Renal cortical epithelial cell (primary cell): ENCODE results near the gene HMGB1. TPM values are rescaled to one million over a fixed set of nuclear protein-coding genes. Genes with fewer than 3 reads are reported as not detected.

ENCODE experiments used
- DNase-seq: peaks from one replicate; pipeline ENCODE4 v3.0.0-alpha.2; 2011; ENCODE audit warnings: low read depth
- total RNA-seq: library from RNA; depleted of rRNA; stranded (reverse); fragments of >200 nt; gene quantifications from 2 replicates; pipeline ENCODE4 v1.2.3, GENCODE V29; 2014

The HMGB1 gene
- 237 and 363 TPM in 2 replicates for total RNA-seq

GRCh38 chr13:30465593-30466357 lies at the start of gene HMGB1:
Gene HMGB1 (minus strand): TSS chr13:30465936. CDS start chr13:30463680, 2,256 bp downstream.
- DNase-seq, result peak; percentile 96

DNA sequence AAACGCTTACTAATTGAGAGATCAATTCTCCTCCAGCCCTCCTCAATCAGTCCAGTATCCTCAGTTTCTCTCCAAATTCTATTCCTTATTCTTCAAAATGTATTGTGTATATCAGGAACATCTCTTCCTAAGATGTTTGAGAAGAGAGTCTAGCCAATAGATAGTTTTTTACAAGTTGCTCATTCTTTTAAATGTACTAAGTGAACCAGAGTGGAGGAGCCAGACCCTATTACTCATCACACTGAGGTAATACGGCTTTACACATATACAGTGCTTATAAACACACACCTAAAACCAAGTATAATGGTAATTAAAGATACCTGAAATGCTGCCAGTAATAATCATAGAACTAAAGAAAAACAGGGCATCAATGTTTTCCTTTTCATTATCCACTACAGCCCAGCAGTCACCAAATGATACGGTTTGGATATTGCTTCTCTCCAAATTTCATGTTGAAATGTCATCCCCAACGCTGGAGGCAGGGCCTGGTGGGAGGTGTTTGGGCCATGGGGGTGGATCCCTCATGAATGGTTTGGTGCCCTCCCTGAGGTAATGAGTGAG lies 45.2 kb upstream of the HMGB1 start:
- no peak for DNase-seq

DNA sequence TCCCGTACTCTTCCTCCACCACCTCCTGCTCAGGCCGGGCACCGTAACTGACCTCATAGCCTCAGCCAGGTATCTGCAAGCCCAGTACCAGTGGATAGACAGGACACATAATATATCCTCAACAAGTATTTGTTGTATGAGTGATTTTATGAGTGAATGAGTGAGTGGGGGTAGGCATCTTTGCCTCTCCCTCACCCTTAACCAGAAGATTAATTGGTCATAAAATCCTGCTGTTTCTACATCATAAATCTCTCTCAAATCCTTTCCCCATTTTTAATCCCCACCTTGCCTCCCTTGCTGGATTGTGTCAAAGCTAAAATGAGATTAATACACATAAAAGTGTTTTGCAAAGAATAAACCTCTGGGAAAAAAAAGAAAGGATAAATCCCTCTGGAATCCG lies 44.4 kb upstream of the HMGB1 start:
- no peak for DNase-seq

DNA sequence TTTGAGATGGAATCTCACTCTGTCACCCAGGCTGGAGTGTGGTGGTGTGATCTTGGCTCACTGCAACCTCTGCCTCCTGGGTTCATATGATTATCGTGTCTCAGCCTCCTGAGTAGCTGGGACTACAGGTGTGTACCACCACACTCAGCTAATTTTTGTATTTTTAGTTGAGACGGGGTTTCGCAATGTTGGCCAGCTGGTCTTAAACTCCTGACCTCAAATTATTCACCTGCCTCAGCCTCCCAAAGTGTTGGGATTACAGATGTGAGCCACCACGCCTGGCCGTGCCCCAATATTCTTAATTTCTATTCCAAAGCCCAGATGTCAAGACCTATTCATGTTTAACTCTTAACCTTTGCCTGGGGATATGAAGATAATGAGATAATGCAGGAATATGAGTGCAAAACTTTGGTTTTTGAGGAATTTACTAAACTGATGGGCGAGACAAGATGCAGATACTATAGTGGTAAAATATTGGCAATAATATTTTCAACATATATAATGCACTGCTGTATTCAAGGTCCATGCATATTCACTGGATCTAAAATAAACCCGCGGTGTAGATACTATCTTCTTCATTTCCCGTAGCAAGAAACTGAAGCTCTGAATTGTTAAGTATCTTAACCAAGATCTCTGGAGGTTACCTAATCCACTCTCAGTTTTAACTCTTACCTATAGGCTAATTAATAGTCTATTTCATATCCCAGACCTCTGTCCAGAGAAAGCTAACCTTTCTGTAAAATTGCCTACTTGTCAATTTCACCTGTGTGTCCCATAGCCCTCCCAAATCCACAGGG lies 43.7 kb upstream of the HMGB1 start:
- no peak for DNase-seq

DNA sequence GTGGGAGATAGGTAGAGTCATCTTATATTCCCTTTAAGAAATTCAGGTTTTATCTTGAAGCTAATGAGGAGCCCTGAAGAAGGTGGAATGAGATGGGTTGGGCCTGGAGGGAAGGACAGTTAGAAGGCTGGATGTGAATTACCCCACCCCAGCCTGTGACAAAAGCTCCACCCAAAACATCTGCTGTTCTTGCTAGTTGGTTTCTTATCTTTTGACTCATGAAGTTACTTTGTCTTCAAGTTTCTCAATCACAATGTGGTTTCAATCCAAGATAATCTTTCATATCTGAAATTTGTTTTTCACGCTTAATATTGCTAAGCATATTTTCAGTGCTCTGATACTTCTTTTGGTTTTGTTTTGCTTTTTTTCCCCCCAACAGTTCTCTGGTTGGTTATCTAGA lies 38.3 kb upstream of the HMGB1 start:
- DNase-seq, result no peak

- no peak for DNase-seq
These were observed 36.5 kb upstream of the HMGB1 start for GRCh38 chr13:30502237-30502636.

DNA sequence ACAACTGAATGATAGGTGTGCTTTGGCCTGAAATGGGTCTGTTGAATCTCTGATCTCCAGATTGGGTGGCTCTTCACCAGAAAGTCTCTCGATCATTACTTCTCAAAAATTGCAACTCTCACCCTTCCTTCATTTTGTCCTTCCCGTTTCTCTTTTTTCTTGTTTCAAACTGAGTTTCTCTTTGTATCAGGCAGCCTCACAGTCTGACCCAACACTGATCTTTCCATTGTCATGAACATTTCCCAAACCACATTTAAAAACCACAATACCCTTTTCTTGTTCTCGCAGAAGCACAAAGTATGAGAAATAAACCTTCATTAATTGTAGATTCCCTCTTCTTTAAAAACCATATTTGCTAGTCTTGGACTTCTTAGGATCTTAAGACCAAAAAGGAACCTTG lies 33.6 kb upstream of the HMGB1 start:
- no peak for DNase-seq

DNA sequence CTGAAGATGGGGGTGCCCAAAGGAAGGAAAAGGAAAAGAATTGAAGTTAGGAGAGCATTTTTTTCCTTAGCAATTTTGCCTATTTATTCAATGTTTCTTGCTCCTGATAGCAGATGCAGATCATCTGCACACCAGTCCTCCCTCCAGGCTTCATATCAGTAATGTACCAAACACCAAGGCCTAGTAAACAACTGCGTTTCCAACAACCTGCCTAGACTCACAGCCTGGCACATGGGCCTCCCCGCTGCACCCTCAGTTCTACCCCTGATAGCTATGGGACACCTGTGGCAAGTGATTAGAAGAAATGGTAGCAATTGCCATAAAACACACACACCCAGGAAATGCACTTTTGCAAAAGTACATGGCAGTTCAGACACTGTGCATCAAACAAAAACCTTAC lies 30.4 kb upstream of the HMGB1 start:
- DNase-seq, result no peak

DNA sequence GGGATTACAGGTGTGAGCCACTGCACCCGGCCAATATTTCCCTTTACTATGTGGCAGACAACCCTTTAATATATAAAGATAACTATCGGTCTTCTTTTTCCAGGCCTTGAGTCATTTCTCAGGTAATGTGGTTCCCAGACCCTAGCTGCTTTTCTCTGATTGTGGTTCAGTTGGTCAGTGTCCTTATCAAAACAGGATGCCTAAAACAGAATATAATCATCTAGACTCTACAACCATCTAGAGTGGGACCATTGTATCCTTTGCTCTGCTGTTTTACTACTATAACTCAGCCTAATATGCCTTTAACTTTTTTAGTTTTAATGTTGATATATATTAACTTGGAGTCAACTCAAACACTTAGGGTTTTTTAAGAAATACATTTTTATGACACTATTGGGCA lies 30.0 kb upstream of the HMGB1 start:
- no peak for DNase-seq

DNA sequence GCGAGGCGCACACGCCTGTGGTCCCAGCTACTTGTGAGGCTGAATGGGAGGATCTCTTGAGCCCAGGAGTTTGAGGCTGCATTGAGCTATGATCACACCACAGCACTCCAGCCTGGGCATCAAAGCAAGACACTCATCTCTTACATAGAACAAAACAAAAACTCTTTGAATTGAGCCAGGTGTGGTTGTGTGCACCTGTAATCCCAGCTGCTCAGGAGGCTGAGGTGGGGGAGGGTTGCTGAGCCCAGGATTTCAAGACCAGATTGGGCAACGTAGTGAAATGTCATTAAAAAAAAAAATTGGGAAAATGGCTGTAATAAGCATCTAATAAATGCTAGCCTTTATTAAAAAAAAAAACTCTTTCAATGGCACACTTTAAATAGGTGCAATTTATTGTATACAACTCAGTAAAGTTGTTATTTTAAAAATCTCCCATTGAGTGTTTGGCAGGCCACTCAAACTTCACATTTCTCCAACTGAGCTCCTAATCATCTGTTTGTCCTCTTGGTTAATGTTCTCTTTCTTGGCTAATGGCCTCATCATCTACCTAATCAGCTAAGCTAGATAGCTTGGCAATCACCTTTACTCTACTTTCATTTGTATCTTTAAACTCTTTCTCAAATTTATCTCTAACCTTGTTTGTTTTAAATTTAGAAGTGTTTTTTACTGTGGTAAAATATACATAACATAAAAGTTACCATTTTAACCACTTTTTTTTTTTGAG lies 28.1 kb upstream of the HMGB1 start:
- no peak for DNase-seq

GRCh38 chr13:30487075-30487470 lies 21.3 kb upstream of the HMGB1 start:
- DNase-seq, result no peak

DNA sequence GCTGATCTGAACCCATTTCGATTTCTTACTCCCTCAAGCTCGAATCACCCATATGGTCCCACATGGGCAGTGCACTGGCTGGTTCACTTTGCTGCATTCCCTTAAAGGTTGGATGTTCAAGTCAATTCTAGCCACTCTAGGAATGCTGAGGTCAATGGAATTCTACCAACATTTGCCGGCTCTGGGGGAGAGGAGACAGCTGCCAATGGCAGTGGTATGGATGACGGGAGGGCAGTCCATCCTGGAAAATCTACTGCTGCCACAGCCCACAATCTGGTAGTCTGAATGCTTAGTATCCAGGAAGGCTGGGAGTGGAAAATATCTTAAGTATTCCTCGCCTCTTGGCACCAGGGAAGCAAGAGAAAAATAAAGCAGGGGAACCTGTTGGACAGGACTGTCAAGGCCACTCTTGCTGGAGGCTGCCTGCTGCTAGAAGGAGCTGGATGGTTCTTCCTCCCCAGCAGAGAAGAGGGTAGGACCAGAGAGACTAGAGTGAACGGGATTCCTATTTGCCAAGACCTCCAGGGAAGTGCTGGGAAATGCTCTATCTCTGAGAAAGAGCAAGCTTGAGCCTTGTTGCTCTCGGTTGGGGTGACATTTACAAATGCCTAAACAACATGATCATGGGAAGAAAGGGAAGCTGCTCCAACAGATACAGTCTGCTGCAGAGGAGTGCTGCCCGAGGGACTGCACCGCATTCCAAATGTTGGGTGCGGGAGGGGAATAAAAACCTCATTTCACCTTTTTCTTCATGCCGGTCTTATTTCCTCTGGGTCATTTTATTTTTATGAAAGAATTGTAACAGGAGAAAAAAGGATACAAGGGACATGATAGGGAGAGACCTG lies 20.7 kb upstream of the HMGB1 start:
- no peak for DNase-seq

DNA sequence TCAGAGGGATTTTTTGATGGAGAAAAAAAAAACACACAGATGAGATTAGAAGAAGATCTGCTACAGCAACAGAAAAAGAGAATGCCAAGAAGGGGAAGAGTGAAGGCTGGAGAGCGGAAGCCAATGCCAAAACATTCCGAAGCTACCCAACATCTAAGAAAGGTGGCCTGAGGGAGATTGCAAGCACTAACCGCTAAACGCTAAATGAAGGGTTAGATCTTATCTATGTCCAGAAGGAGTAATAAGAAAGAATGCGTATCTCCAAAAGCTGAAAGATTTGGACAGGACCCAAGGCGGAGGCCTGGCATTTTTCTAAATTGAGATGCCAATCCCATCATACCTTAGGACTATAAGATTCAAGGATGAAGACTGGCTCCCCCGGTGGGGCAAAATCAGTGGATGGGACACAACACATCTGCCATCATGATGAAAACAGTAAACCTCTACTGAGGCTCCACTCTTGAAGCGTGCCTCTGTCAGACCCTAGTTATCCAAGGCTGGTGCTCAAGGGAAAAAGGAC lies 15.6 kb upstream of the HMGB1 start:
- DNase-seq, result no peak

DNA sequence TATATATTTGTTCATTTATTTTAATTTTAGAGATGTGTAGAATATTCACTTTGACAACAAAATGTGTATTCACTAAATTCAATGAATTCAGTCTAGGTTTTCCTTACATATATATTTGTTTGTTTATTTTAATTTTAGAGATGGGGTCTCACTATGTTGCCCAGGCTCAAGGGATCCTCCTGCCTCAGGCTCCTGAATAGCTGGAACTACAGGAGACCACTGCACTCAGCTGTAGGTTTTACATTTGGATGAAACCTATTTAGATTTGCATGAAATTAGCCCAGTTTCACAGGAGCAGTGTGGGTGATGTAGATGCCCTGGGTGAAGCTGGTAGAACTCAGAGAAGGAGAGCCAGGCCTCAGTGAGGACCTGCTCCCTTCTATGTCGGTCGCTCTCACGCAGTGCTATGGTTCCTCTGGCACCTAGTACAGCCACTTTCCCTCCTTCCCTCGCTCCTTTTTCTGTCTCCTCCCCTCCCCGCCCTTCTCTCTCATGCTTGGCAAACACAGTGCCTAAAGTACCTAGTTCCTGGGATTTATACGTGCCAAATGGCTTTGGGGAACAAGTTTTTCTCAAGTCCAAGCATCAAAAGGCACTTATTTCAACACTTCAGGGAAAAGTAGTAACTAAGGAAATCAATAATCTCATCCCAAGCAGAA lies 14.7 kb upstream of the HMGB1 start:
- no peak for DNase-seq

GRCh38 chr13:30479883-30480219 lies 14.1 kb upstream of the HMGB1 start:
- DNase-seq, result no peak

DNA sequence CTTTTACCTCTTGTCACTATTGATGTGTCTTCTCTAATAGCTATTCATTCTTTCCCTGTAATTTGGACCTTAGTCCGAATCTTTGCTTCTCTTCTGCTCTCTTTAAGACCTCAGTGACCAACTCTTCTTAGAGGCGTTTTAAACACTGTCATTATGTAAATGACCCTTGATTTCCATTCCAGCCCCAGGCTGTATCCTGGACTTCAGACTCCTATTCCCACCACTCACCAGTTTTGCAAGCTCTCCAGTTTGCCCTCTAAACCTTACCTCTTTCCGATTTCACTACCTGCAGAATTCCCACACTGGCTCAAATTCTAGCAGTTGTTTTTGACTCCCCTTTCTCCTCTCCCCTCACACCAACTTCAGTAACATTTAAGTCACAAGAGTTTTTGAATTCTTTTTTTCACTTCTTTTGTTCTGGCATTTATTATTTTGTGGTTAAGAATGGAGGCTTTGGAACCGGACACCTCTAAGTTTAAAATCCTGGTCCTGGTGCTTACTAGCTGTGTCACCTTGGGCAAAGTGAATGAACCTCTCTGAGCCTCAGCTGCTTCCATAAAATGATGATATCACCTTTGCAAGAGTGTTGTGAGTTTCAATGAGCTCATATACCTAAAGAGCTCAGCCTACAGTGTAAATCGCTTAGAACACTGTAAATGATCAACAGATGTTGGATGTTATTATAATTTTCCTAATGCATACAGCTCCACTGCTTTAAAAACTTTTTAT lies 13.6 kb upstream of the HMGB1 start:
- DNase-seq, result peak; percentile 36

GRCh38 chr13:30477346-30478195 lies 11.8 kb upstream of the HMGB1 start:
- DNase-seq, result no peak

DNA sequence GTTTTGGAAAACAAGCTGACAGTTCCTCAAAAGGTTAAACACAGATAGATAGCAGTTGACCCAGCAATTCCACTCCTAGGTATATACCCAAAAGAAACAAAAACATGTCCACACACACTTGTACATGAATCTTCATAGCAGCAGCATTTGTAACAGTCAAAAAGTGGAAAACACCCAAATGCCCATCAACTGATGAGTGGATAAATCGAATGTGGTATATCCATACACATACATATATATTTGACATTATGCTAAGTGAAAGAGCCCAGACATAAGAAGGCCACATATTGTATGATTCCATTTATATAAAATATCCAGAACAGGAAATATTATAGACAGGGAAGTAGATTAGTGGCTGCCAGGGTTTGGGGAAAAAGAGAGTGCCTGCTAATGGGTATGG lies 7.9 kb upstream of the HMGB1 start:
- DNase-seq, result no peak

- no peak for DNase-seq
These were observed 1.1 kb upstream of the HMGB1 start for GRCh38 chr13:30466841-30467252.
